Stomach (tissue), 9 donors: Measurements from ENCODE around the gene PRR15L. TPM values are rescaled to one million over a fixed set of nuclear protein-coding genes. Genes with fewer than 3 reads are reported as not detected.
A peak's percentile ranks its signal among the peaks of the same experiment; 100 is the strongest.

Experiments used
- DNase-seq, 2 donors: peaks; one replicate each; pipeline versions ENCODE4 v3.0.0 to v3.0.0-alpha.2; 2013 to 2019
- H3K27ac ChIP-seq, 5 donors: fragments of 200-600 bp in 4 of 5; sonication (generic) in 4 of 5; one replicate each; pipeline ENCODE4 v1.5.1; 2013 to 2019; ENCODE audit warnings: mild to moderate bottlenecking in 1 of 5, moderate library complexity in 1 of 5
- H3K27me3 ChIP-seq, 3 donors: fragments of 200-600 bp; sonication (generic); one replicate each; pipeline ENCODE4 v1.5.1; 2017 to 2019; ENCODE audit warnings: mixed run types in 1 of 3
- H3K36me3 ChIP-seq, 4 donors: fragments of 200-600 bp; sonication (generic); 1 replicate in 3 of 4; 2 replicates in 1 of 4; pipeline ENCODE4 v1.5.1; 2016 to 2019
- H3K4me1 ChIP-seq, 4 donors: fragments of 200-600 bp; sonication (generic); one replicate each; pipeline ENCODE4 v1.5.1; 2016 to 2019
- H3K4me3 ChIP-seq, 4 donors: fragments of 200-600 bp; sonication (generic) in 3 of 4; one replicate each; pipeline ENCODE4 v1.5.1; 2016 to 2019; ENCODE audit warnings: mild to moderate bottlenecking in 1 of 4
- H3K9me3 ChIP-seq, 4 donors: fragments of 200-600 bp; sonication (generic); one replicate each; pipeline ENCODE4 v1.5.1; 2016 to 2019
- CTCF ChIP-seq, 7 experiments: fragments of 450-650 bp in 4 of 7; fragments of 200-600 bp in 3 of 7; sonication (generic) in 3 of 7; IDR thresholded peaks; one replicate each; pipeline ENCODE4 v1.5.1; 2016 to 2019; ENCODE audit warnings: antibody characterized with exemption in 7 of 7, control low read depth in 2 of 7, mild to moderate bottlenecking in 1 of 7
- EP300 ChIP-seq: sonication (generic); formaldehyde crosslinking; IDR thresholded peaks from one replicate; pipeline ENCODE4 v1.6.1; 2017; ENCODE audit warnings: antibody characterized with exemption
- POLR2A ChIP-seq, 4 donors: fragments of 450-650 bp; IDR thresholded peaks; one replicate each; pipeline ENCODE4 v1.6.1; 2016; ENCODE audit warnings: antibody characterized with exemption in 4 of 4, control low read depth in 2 of 4, mild to moderate bottlenecking in 1 of 4, moderate library complexity in 1 of 4
- POLR2AphosphoS5 ChIP-seq, 3 donors: sonication (generic); formaldehyde crosslinking; IDR thresholded peaks; one replicate each; pipeline ENCODE4 v1.6.1; 2016; ENCODE audit warnings: antibody characterized with exemption in 3 of 3
- WGBS, 5 donors: extraction: QIAGEN DNeasy Blood & Tissue Kit in 3 of 5; methylation state at CpG; one replicate each; pipeline versions ENCODE4 v1.1.5 to v1.1.7; 2013 to 2018; 5-methylcytosine and 5-hydroxymethylcytosine counted together
- intact Hi-C: fragments of 100-400 bp; cut with DNase I; formaldehyde crosslinking; loops from one replicate; pipeline ENCODE4 v1.15.1; 2023; ENCODE audit warnings: low total_unique reads
- polyA plus RNA-seq, 3 donors: library from polyadenylated mRNA; stranded (reverse); fragments of 200-250 nt; gene quantifications; one replicate each; pipeline ENCODE4 v1.2.3, GENCODE V29; 2013
- total RNA-seq, 5 donors: library from RNA; depleted of rRNA; stranded (reverse); fragments of >200 nt; gene quantifications; one replicate each; pipeline versions ENCODE4 v1.1.0 to v1.2.3, GENCODE V29; 2014 to 2016
- donor health status: healthy with polysubstance abuse.
- donor health status: Bipolar disorder and iron deficiency.
- donor health status: healthy.

The PRR15L gene
- total and polyA plus RNA-seq, 8 donors: 23.9 to 102 (median 74.7) TPM

GRCh38 chr17:47905221-47905733 lies 52.4 kb downstream of the PRR15L start:
- TF ChIP-seq POLR2AphosphoS5 (IDR thresholded peaks at IDR 0.05) (peak in 1 of 3 donors; percentile 6), CTCF (IDR thresholded peaks at IDR 0.05) (no peak), POLR2A (IDR thresholded peaks at IDR 0.05) (no peak), EP300 (no peak)
- intact Hi-C loops: no loop called here

GRCh38 chr17:47902039-47902744 lies 55.5 kb downstream of the PRR15L start:
- H3K9me3 ChIP-seq: no peaks in the 10 kb centered on the region
- H3K4me3 ChIP-seq: no peak overlapping the region
- WGBS, 5 donors: 68 to 79% (median 72%) methylated on average over 4 of the region's 4 CpGs
- peaks cover 19 to 86% (median 55%) of the 10 kb centered on the region in 4 donors for H3K4me1 ChIP-seq
- H3K27me3 ChIP-seq: no peaks in the 10 kb centered on the region
- no peak for DNase-seq
- no peak for TF ChIP-seq EP300
- TF ChIP-seq POLR2A (IDR thresholded peaks at IDR 0.05): no peak
- no peak for TF ChIP-seq POLR2AphosphoS5 (IDR thresholded peaks at IDR 0.05)
- no peak for TF ChIP-seq CTCF (IDR thresholded peaks at IDR 0.05)
- intact Hi-C loops: no loop called here
- no peak overlapping the region for H3K27ac ChIP-seq
- H3K36me3 ChIP-seq: peaks cover 0 to 20% (median 10%) of the 10 kb centered on the region in 4 donors

More at GRCh38 chr17:47905221-47905733, 52.4 kb downstream of the PRR15L start:
- WGBS, 5 donors: 47 to 60% (median 53%) methylated on average over 8 of the region's 8 CpGs
- DNase-seq: peak; percentile 63 to 81
- H3K9me3 ChIP-seq: no peaks in the 10 kb centered on the region
- peaks cover 6 to 84% (median 48%) of the 10 kb centered on the region in 4 donors for H3K4me1 ChIP-seq
- no peaks in the 10 kb centered on the region for H3K27me3 ChIP-seq
- peak overlapping the region; percentile 42 to 82 (median 68) for H3K27ac ChIP-seq
- no peak overlapping the region for H3K4me3 ChIP-seq
- peaks cover 0 to 12% (median 4%) of the 10 kb centered on the region in 4 donors for H3K36me3 ChIP-seq

Other genes starting within 250 kb of the PRR15L start
- under 1 TPM in 2 of 5 donors, not detected in 3; 0.29 to 0.55 TPM for gene TBX21, start 224.6 kb downstream of the PRR15L start, total RNA-seq
- under 1 TPM; 0.10 to 0.92 (median 0.31) TPM for gene TBX21, start 224.6 kb downstream of the PRR15L start, polyA plus RNA-seq
- 100 to 1,000 TPM in 3 of 5 donors, 10 to 100 TPM in 2; 26.3 to 330 (median 141) TPM for gene OSBPL7, start 136.1 kb downstream of the PRR15L start, total RNA-seq
- gene OSBPL7, start 136.1 kb downstream of the PRR15L start, polyA plus RNA-seq: 10 to 100 TPM in 2 of 3 donors, 1 to 10 TPM in 1; 7.9 to 22.6 (median 19.4) TPM
- gene MRPL10, start 126.3 kb downstream of the PRR15L start, total RNA-seq: 10 to 100 TPM in 4 of 5 donors, 1 to 10 TPM in 1; 7.8 to 85.2 (median 24.6) TPM
- 10 to 100 TPM; 37.1 to 69.7 (median 38.1) TPM for gene MRPL10, start 126.3 kb downstream of the PRR15L start, polyA plus RNA-seq
- gene LRRC46, start 126.2 kb downstream of the PRR15L start, total RNA-seq: not detected
- under 1 TPM; 0.31 to 0.75 (median 0.48) TPM for gene LRRC46, start 126.2 kb downstream of the PRR15L start, polyA plus RNA-seq
- 10 to 100 TPM in 4 of 5 donors, 1 to 10 TPM in 1; 7.0 to 44.9 (median 22.2) TPM for gene SCRN2, start 116.6 kb downstream of the PRR15L start, total RNA-seq
- gene SCRN2, start 116.6 kb downstream of the PRR15L start, polyA plus RNA-seq: 10 to 100 TPM; 30.5 to 38.3 (median 32.1) TPM
- gene SP6, start 106.7 kb downstream of the PRR15L start, total RNA-seq: 1 to 10 TPM in 1 of 5 donors, under 1 TPM in 1, not detected in 3; 0.92 to 3.0 TPM
- under 1 TPM; 0.31 to 0.38 (median 0.31) TPM for gene SP6, start 106.7 kb downstream of the PRR15L start, polyA plus RNA-seq
- gene SP2, start 61.6 kb downstream of the PRR15L start, total RNA-seq: 10 to 100 TPM in 2 of 5 donors, 1 to 10 TPM in 2, under 1 TPM in 1; 0.87 to 22.8 (median 3.1) TPM
- 10 to 100 TPM in 1 of 3 donors, 1 to 10 TPM in 2; 4.7 to 11.9 (median 8.0) TPM for gene SP2, start 61.6 kb downstream of the PRR15L start, polyA plus RNA-seq
- 10 to 100 TPM in 4 of 5 donors, not detected in 1; 12.1 to 44.2 (median 19.8) TPM for gene PNPO, start 16.3 kb downstream of the PRR15L start, total RNA-seq
- 10 to 100 TPM in 1 of 3 donors, 1 to 10 TPM in 2; 7.6 to 10.3 (median 8.6) TPM for gene PNPO, start 16.3 kb downstream of the PRR15L start, polyA plus RNA-seq
- 100 to 1,000 TPM; 101 to 682 (median 474) TPM for gene CDK5RAP3, start 13.2 kb upstream of the PRR15L start, total RNA-seq
- 100 to 1,000 TPM; 155 to 300 (median 242) TPM for gene CDK5RAP3, start 13.2 kb upstream of the PRR15L start, polyA plus RNA-seq
- gene COPZ2, start 79.9 kb upstream of the PRR15L start, total RNA-seq: 100 to 1,000 TPM in 1 of 5 donors, 10 to 100 TPM in 2, 1 to 10 TPM in 2; 6.8 to 187 (median 12.3) TPM
- gene COPZ2, start 79.9 kb upstream of the PRR15L start, polyA plus RNA-seq: 10 to 100 TPM; 17.0 to 20.4 (median 17.1) TPM
- 100 to 1,000 TPM in 3 of 5 donors, 10 to 100 TPM in 2; 51.4 to 160 (median 126) TPM for gene NFE2L1, start 90.5 kb upstream of the PRR15L start, total RNA-seq
- gene NFE2L1, start 90.5 kb upstream of the PRR15L start, polyA plus RNA-seq: 10 to 100 TPM; 25.2 to 39.5 (median 36.6) TPM
- 10 to 100 TPM; 12.8 to 65.6 (median 40.3) TPM for gene CBX1, start 143.6 kb upstream of the PRR15L start, total RNA-seq
- gene CBX1, start 143.6 kb upstream of the PRR15L start, polyA plus RNA-seq: 10 to 100 TPM; 21.3 to 27.3 (median 23.4) TPM
- 10 to 100 TPM in 3 of 5 donors, 1 to 10 TPM in 2; 3.5 to 35.7 (median 13.8) TPM for gene SNX11, start 149.9 kb upstream of the PRR15L start, total RNA-seq
- gene SNX11, start 149.9 kb upstream of the PRR15L start, polyA plus RNA-seq: 10 to 100 TPM; 13.2 to 16.8 (median 14.4) TPM